ENCODE results near the gene RGS16.

The RGS16 gene

GRCh38 chr1:182649041-182649440, 44.9 kb upstream of the RGS16 start:
- H3K4me3 ChIP-seq (ENCODE audit: low read length): no peak overlapping the region
- no CpG with 5 or more reads among the region's 7 CpGs for WGBS (ENCODE audit: extremely low coverage, insufficient coverage, low lambda C conversion rate)
- no peak overlapping the region for H2AK5ac ChIP-seq (ENCODE audit: low read length)
- H3K56ac ChIP-seq (ENCODE audit: low read length): no peak overlapping the region
- H3K27ac ChIP-seq (ENCODE audit: low read depth, low read length): no peak overlapping the region
- H4K5ac ChIP-seq (ENCODE audit: low read length): no peak overlapping the region
- no peaks in the 10 kb centered on the region for H3K36me3 ChIP-seq (ENCODE audit: control insufficient read depth, insufficient read depth, low read length)
- no peaks in the 10 kb centered on the region for H3K27me3 ChIP-seq (ENCODE audit: insufficient read depth, low read length, poor library complexity)
- H3K23ac ChIP-seq (ENCODE audit: low read length): no peak overlapping the region
- H3K4me1 ChIP-seq (ENCODE audit: control insufficient read depth, low read depth, low read length): no peaks in the 10 kb centered on the region
- H2BK15ac ChIP-seq (replicated peaks; ENCODE audit: low read depth): no peak overlapping the region
- no peak overlapping the region for H3K4ac ChIP-seq (ENCODE audit: low read depth, low read length)
- no peaks in the 10 kb centered on the region for H3K79me1 ChIP-seq (ENCODE audit: low read length)
- DNase-seq: no peak
- H3K4me2 ChIP-seq (ENCODE audit: low read length): no peak overlapping the region
- no peaks in the 10 kb centered on the region for H3K79me2 ChIP-seq (ENCODE audit: control insufficient read depth, insufficient read depth, low read length)
- no peak overlapping the region for H2BK120ac ChIP-seq (ENCODE audit: low read depth, low read length)
- no peak overlapping the region for H2BK5ac ChIP-seq (ENCODE audit: low read length)
- H4K8ac ChIP-seq (ENCODE audit: low read depth, low read length): no peak overlapping the region
- no peak overlapping the region for H3K9ac ChIP-seq (ENCODE audit: low read length)
- H3K18ac ChIP-seq (ENCODE audit: low read length): no peak overlapping the region

GRCh38 chr1:182646739-182647138, 42.5 kb upstream of the RGS16 start:
- no peak overlapping the region for H3K23ac ChIP-seq (ENCODE audit: low read length)
- no peak overlapping the region for H3K9ac ChIP-seq (ENCODE audit: low read length)
- H3K36me3 ChIP-seq (ENCODE audit: control insufficient read depth, insufficient read depth, low read length): no peaks in the 10 kb centered on the region
- H3K4me3 ChIP-seq (ENCODE audit: low read length): no peak overlapping the region
- H3K4ac ChIP-seq (ENCODE audit: low read depth, low read length): no peak overlapping the region
- H3K18ac ChIP-seq (ENCODE audit: low read length): no peak overlapping the region
- H4K8ac ChIP-seq (ENCODE audit: low read depth, low read length): no peak overlapping the region
- H3K4me2 ChIP-seq (ENCODE audit: low read length): no peak overlapping the region
- H2BK5ac ChIP-seq (ENCODE audit: low read length): no peak overlapping the region
- H3K56ac ChIP-seq (ENCODE audit: low read length): no peak overlapping the region
- H3K27me3 ChIP-seq (ENCODE audit: insufficient read depth, low read length, poor library complexity): no peaks in the 10 kb centered on the region
- no peak for DNase-seq
- H3K79me2 ChIP-seq (ENCODE audit: control insufficient read depth, insufficient read depth, low read length): no peaks in the 10 kb centered on the region
- H3K27ac ChIP-seq (ENCODE audit: low read depth, low read length): no peak overlapping the region
- H3K4me1 ChIP-seq (ENCODE audit: control insufficient read depth, low read depth, low read length): no peaks in the 10 kb centered on the region
- no peak overlapping the region for H2AK5ac ChIP-seq (ENCODE audit: low read length)
- H2BK120ac ChIP-seq (ENCODE audit: low read depth, low read length): no peak overlapping the region
- WGBS (ENCODE audit: extremely low coverage, insufficient coverage, low lambda C conversion rate): no CpG with 5 or more reads among the region's 2 CpGs
- H4K5ac ChIP-seq (ENCODE audit: low read length): no peak overlapping the region
- no peak overlapping the region for H2BK15ac ChIP-seq (replicated peaks; ENCODE audit: low read depth)
- H3K79me1 ChIP-seq (ENCODE audit: low read length): no peaks in the 10 kb centered on the region

GRCh38 chr1:182644886-182645285, 40.7 kb upstream of the RGS16 start:
- Histone ChIP-seq H3K4ac (ENCODE audit: low read depth, low read length) (no peak overlapping the region), H3K4me1 (ENCODE audit: control insufficient read depth, low read depth, low read length) (peaks cover 6% of the 10 kb centered on the region), H2AK5ac (ENCODE audit: low read length) (peak overlapping the region; percentile 30), H3K79me1 (ENCODE audit: low read length) (no peaks in the 10 kb centered on the region), H3K9ac (ENCODE audit: low read length) (no peak overlapping the region), H3K18ac (ENCODE audit: low read length) (no peak overlapping the region), H3K23ac (ENCODE audit: low read length) (no peak overlapping the region), H3K79me2 (ENCODE audit: control insufficient read depth, insufficient read depth, low read length) (no peaks in the 10 kb centered on the region), H3K4me3 (ENCODE audit: low read length) (no peak overlapping the region), H2BK15ac (replicated peaks; ENCODE audit: low read depth) (no peak overlapping the region), H3K27me3 (ENCODE audit: insufficient read depth, low read length, poor library complexity) (no peaks in the 10 kb centered on the region), H3K36me3 (ENCODE audit: control insufficient read depth, insufficient read depth, low read length) (no peaks in the 10 kb centered on the region), H2BK5ac (ENCODE audit: low read length) (no peak overlapping the region), H3K56ac (ENCODE audit: low read length) (no peak overlapping the region), H3K27ac (ENCODE audit: low read depth, low read length) (no peak overlapping the region), H3K4me2 (ENCODE audit: low read length) (no peak overlapping the region), H4K5ac (ENCODE audit: low read length) (no peak overlapping the region), H2BK120ac (ENCODE audit: low read depth, low read length) (no peak overlapping the region), H4K8ac (ENCODE audit: low read depth, low read length) (no peak overlapping the region)
- WGBS (ENCODE audit: extremely low coverage, insufficient coverage, low lambda C conversion rate): no CpG with 5 or more reads among the region's 4 CpGs
- no peak for DNase-seq

- WGBS (ENCODE audit: extremely low coverage, insufficient coverage, low lambda C conversion rate): no CpG with 5 or more reads among the region's 3 CpGs
- Histone ChIP-seq H3K4me2 (ENCODE audit: low read length) (no peak overlapping the region), H2AK5ac (ENCODE audit: low read length) (no peak overlapping the region), H4K5ac (ENCODE audit: low read length) (no peak overlapping the region), H3K79me2 (ENCODE audit: control insufficient read depth, insufficient read depth, low read length) (no peaks in the 10 kb centered on the region), H3K18ac (ENCODE audit: low read length) (no peak overlapping the region), H3K56ac (ENCODE audit: low read length) (no peak overlapping the region), H2BK15ac (replicated peaks; ENCODE audit: low read depth) (no peak overlapping the region), H3K79me1 (ENCODE audit: low read length) (no peaks in the 10 kb centered on the region), H3K4ac (ENCODE audit: low read depth, low read length) (no peak overlapping the region), H3K36me3 (ENCODE audit: control insufficient read depth, insufficient read depth, low read length) (no peaks in the 10 kb centered on the region), H4K8ac (ENCODE audit: low read depth, low read length) (no peak overlapping the region), H3K4me3 (ENCODE audit: low read length) (no peak overlapping the region), H3K27ac (ENCODE audit: low read depth, low read length) (no peak overlapping the region), H3K9ac (ENCODE audit: low read length) (no peak overlapping the region), H3K4me1 (ENCODE audit: control insufficient read depth, low read depth, low read length) (peaks cover 6% of the 10 kb centered on the region), H2BK120ac (ENCODE audit: low read depth, low read length) (no peak overlapping the region), H3K27me3 (ENCODE audit: insufficient read depth, low read length, poor library complexity) (no peaks in the 10 kb centered on the region), H2BK5ac (ENCODE audit: low read length) (no peak overlapping the region), H3K23ac (ENCODE audit: low read length) (no peak overlapping the region)
- no peak for DNase-seq
These were observed 39.5 kb upstream of the RGS16 start for GRCh38 chr1:182643699-182644098.

- Histone ChIP-seq H3K4me3 (ENCODE audit: low read length) (no peak overlapping the region), H3K4ac (ENCODE audit: low read depth, low read length) (no peak overlapping the region), H3K4me2 (ENCODE audit: low read length) (no peak overlapping the region), H3K4me1 (ENCODE audit: control insufficient read depth, low read depth, low read length) (peaks cover 6% of the 10 kb centered on the region), H2BK5ac (ENCODE audit: low read length) (no peak overlapping the region), H4K5ac (ENCODE audit: low read length) (no peak overlapping the region), H3K27ac (ENCODE audit: low read depth, low read length) (no peak overlapping the region), H3K56ac (ENCODE audit: low read length) (no peak overlapping the region), H2BK120ac (ENCODE audit: low read depth, low read length) (no peak overlapping the region), H2AK5ac (ENCODE audit: low read length) (no peak overlapping the region), H3K18ac (ENCODE audit: low read length) (no peak overlapping the region), H4K8ac (ENCODE audit: low read depth, low read length) (no peak overlapping the region), H3K36me3 (ENCODE audit: control insufficient read depth, insufficient read depth, low read length) (no peaks in the 10 kb centered on the region), H3K9ac (ENCODE audit: low read length) (no peak overlapping the region), H3K23ac (ENCODE audit: low read length) (no peak overlapping the region), H3K79me1 (ENCODE audit: low read length) (no peaks in the 10 kb centered on the region), H3K79me2 (ENCODE audit: control insufficient read depth, insufficient read depth, low read length) (no peaks in the 10 kb centered on the region), H2BK15ac (replicated peaks; ENCODE audit: low read depth) (no peak overlapping the region), H3K27me3 (ENCODE audit: insufficient read depth, low read length, poor library complexity) (no peaks in the 10 kb centered on the region)
- no CpG with 5 or more reads among the region's 8 CpGs for WGBS (ENCODE audit: extremely low coverage, insufficient coverage, low lambda C conversion rate)
- DNase-seq: no peak
These were observed 38.3 kb upstream of the RGS16 start for GRCh38 chr1:182642461-182642860.

- Histone ChIP-seq H2AK5ac (ENCODE audit: low read length) (no peak overlapping the region), H2BK120ac (ENCODE audit: low read depth, low read length) (no peak overlapping the region), H4K5ac (ENCODE audit: low read length) (no peak overlapping the region), H3K4me2 (ENCODE audit: low read length) (no peak overlapping the region), H3K56ac (ENCODE audit: low read length) (no peak overlapping the region), H2BK15ac (replicated peaks; ENCODE audit: low read depth) (no peak overlapping the region), H3K18ac (ENCODE audit: low read length) (no peak overlapping the region), H3K79me2 (ENCODE audit: control insufficient read depth, insufficient read depth, low read length) (no peaks in the 10 kb centered on the region), H3K36me3 (ENCODE audit: control insufficient read depth, insufficient read depth, low read length) (no peaks in the 10 kb centered on the region), H4K8ac (ENCODE audit: low read depth, low read length) (no peak overlapping the region), H3K9ac (ENCODE audit: low read length) (no peak overlapping the region), H3K27me3 (ENCODE audit: insufficient read depth, low read length, poor library complexity) (no peaks in the 10 kb centered on the region), H3K4me3 (ENCODE audit: low read length) (no peak overlapping the region), H3K4me1 (ENCODE audit: control insufficient read depth, low read depth, low read length) (peaks cover 6% of the 10 kb centered on the region), H3K79me1 (ENCODE audit: low read length) (no peaks in the 10 kb centered on the region), H2BK5ac (ENCODE audit: low read length) (no peak overlapping the region), H3K23ac (ENCODE audit: low read length) (no peak overlapping the region), H3K4ac (ENCODE audit: low read depth, low read length) (no peak overlapping the region), H3K27ac (ENCODE audit: low read depth, low read length) (no peak overlapping the region)
- DNase-seq: no peak
- WGBS (ENCODE audit: extremely low coverage, insufficient coverage, low lambda C conversion rate): no CpG with 5 or more reads among the region's 5 CpGs
These were observed 37.4 kb upstream of the RGS16 start for GRCh38 chr1:182641561-182641960.
